NCI-H1417 treated with DMSO at 0.1 percent for 48 hours (cell line): ENCODE measurements around the gene ZC3H10.
A peak's percentile ranks its signal among the peaks of the same experiment; 100 is the strongest.
"Not testable (repeated sequence)": the region's sequence is repeated elsewhere in the genome, so short reads cannot be mapped to it uniquely, and the experiment has no call there.

Experiments used
- DNase-seq: peaks from one replicate; lab custom pipeline; 2025; lab: John Stamatoyannopoulos, UW

The ZC3H10 gene

GRCh38 chr12:56117778-56118687, at the start of gene ZC3H10:
Gene ZC3H10, plus strand, starts transcription at chr12:56118266. Its CDS starts 2,297 bp downstream, at chr12:56120563.
- peak; percentile 96 for DNase-seq

- DNase-seq = no peak
Measured at GRCh38 chr12:56071648-56072047, 46.4 kb upstream of the ZC3H10 start.

- DNase-seq = no peak
Measured at GRCh38 chr12:56074396-56074795, 43.7 kb upstream of the ZC3H10 start.

- DNase-seq = not testable (repeated sequence)
Measured at GRCh38 chr12:56077966-56078365, 40.1 kb upstream of the ZC3H10 start.

- DNase-seq = no peak
Measured at GRCh38 chr12:56078427-56078826, 39.6 kb upstream of the ZC3H10 start.

- no peak for DNase-seq
Measured at GRCh38 chr12:56078931-56079722, 38.9 kb upstream of the ZC3H10 start.

- DNase-seq = no peak
Measured at GRCh38 chr12:56079723-56080555, 38.1 kb upstream of the ZC3H10 start, which contains the start of gene ERBB3. Gene ERBB3, plus strand, starts transcription at chr12:56080165. Its CDS starts 136 bp downstream, at chr12:56080301.

- DNase-seq = no peak
Measured at GRCh38 chr12:56080556-56081138, 37.4 kb upstream of the ZC3H10 start.

- DNase-seq = no peak
Measured at GRCh38 chr12:56081393-56082347, 36.4 kb upstream of the ZC3H10 start.

- no peak for DNase-seq
Measured at GRCh38 chr12:56082382-56082781, 35.7 kb upstream of the ZC3H10 start.

- no peak for DNase-seq
Measured at GRCh38 chr12:56082967-56083366, 35.1 kb upstream of the ZC3H10 start.

GRCh38 chr12:56084958-56085543, 33.0 kb upstream of the ZC3H10 start:
- DNase-seq = no peak

GRCh38 chr12:56086096-56086495, 32.0 kb upstream of the ZC3H10 start:
- DNase-seq = no peak

GRCh38 chr12:56086608-56087007, 31.5 kb upstream of the ZC3H10 start:
- no peak for DNase-seq

- no peak for DNase-seq
Measured at GRCh38 chr12:56087220-56087619, 30.8 kb upstream of the ZC3H10 start.

- no peak for DNase-seq
Measured at GRCh38 chr12:56097738-56098137, 20.3 kb upstream of the ZC3H10 start.

GRCh38 chr12:56098592-56098991, 19.5 kb upstream of the ZC3H10 start:
- DNase-seq = no peak

- no peak for DNase-seq
Measured at GRCh38 chr12:56099787-56100186, 18.3 kb upstream of the ZC3H10 start.

- DNase-seq = no peak
Measured at GRCh38 chr12:56101045-56101444, 17.0 kb upstream of the ZC3H10 start.

GRCh38 chr12:56102683-56103065, 15.4 kb upstream of the ZC3H10 start:
- no peak for DNase-seq
